ENCODE results near the gene NCAPG2. TPM values are rescaled to one million over a fixed set of nuclear protein-coding genes. Genes with fewer than 3 reads are reported as not detected.

Gene NCAPG2
- total RNA-seq, 1 experiment from 2014 or later, result 99.5 TPM

DNA sequence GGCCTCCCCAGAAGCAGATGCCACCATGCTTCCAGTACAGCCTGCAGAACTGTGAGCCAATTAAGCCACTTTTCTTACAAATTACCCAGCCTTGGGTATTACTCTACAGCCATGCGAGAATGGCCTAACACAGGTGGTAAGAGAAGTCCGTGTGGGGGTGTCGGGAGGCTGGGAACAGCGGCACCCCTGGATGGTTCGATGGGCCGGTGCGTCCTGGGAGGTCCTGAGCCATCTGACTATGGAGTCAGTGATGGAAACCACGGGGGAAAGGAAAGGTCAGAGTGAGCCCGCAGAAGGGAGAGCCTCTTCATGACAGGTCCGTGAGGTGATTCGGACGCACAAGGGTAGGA lies 114.4 kb downstream of the NCAPG2 start:
- no peaks in the 10 kb centered on the region for H4K20me1 ChIP-seq (ENCODE audit: insufficient read depth)
- BruUV-seq (replicated peaks), result no TSS peak
- no peak overlapping the region for H3K4me2 ChIP-seq
- intact Hi-C loops (cut with micrococcal nuclease; ENCODE audit: unreplicated experiment), result no loop called here
- DNase-seq, result no peak
- H3K9me3 ChIP-seq (ENCODE audit: insufficient read depth, low read depth), result peaks cover 4% of the 10 kb centered on the region; the same call in 1 of the 2 replicates
- TF ChIP-seq, protein P1, sequence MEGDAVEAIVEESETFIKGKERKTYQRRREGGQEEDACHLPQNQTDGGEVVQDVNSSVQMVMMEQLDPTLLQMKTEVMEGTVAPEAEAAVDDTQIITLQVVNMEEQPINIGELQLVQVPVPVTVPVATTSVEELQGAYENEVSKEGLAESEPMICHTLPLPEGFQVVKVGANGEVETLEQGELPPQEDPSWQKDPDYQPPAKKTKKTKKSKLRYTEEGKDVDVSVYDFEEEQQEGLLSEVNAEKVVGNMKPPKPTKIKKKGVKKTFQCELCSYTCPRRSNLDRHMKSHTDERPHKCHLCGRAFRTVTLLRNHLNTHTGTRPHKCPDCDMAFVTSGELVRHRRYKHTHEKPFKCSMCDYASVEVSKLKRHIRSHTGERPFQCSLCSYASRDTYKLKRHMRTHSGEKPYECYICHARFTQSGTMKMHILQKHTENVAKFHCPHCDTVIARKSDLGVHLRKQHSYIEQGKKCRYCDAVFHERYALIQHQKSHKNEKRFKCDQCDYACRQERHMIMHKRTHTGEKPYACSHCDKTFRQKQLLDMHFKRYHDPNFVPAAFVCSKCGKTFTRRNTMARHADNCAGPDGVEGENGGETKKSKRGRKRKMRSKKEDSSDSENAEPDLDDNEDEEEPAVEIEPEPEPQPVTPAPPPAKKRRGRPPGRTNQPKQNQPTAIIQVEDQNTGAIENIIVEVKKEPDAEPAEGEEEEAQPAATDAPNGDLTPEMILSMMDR (conservative IDR thresholded peaks at IDR 0.05), result no peak
- no peak for TF ChIP-seq EZH2 (IDR thresholded peaks at IDR 0.05; ENCODE audit: low read depth)
- H3K9me2 ChIP-seq (ENCODE audit: insufficient read depth), result no peaks in the 10 kb centered on the region
- no peak overlapping the region for H3K4me3 ChIP-seq
- no peaks in the 10 kb centered on the region for H3K4me1 ChIP-seq (replicated peaks; ENCODE audit: insufficient read depth)
- no peaks in the 10 kb centered on the region for H3K79me2 ChIP-seq (ENCODE audit: low read depth)
- POLR2A ChIA-PET (ENCODE audit: unreplicated experiment), result no interaction called here
- no peak overlapping the region for H2AFZ ChIP-seq
- H3K27me3 ChIP-seq (ENCODE audit: insufficient read depth, low read depth), result peaks cover 49% of the 10 kb centered on the region
- no peak overlapping the region for H3K27ac ChIP-seq
- CTCF ChIA-PET, result no interaction called here
- no peaks in the 10 kb centered on the region for H3F3A ChIP-seq (ENCODE audit: insufficient read depth, low read depth)
- H3K36me3 ChIP-seq (ENCODE audit: low read depth), result no peaks in the 10 kb centered on the region

DNA sequence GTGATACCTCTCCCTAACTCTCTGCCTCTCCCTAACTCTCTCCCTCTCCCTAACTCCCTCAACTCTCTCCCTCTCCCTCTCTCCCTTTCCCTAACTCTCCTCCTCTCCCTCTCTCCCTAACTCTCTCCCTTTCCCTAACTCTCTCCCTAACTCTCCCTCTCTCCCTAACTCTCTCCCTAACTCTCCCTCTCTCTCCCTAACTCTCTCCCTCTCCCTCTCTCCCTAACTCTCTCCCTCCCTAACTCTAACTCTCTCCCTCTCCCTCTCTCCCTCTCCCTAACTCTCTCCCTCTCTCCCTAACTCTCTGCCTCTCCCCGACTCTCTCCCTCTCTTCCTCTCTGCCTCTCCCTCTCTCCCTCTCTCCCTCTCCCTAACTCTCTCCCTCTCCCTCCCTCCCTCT lies 115.0 kb downstream of the NCAPG2 start:
- Histone ChIP-seq H3K9me2 (ENCODE audit: insufficient read depth) (no peaks in the 10 kb centered on the region), H3K4me3 (no peak overlapping the region), H3K4me2 (no peak overlapping the region), H3K36me3 (ENCODE audit: low read depth) (no peaks in the 10 kb centered on the region), H3K9me3 (ENCODE audit: insufficient read depth, low read depth) (peaks cover 4% of the 10 kb centered on the region; the same call in 1 of the 2 replicates), H3K27ac (no peak overlapping the region), H4K20me1 (ENCODE audit: insufficient read depth) (no peaks in the 10 kb centered on the region), H3K79me2 (ENCODE audit: low read depth) (no peaks in the 10 kb centered on the region), H3F3A (ENCODE audit: insufficient read depth, low read depth) (no peaks in the 10 kb centered on the region), H2AFZ (no peak overlapping the region), H3K27me3 (ENCODE audit: insufficient read depth, low read depth) (peaks cover 54% of the 10 kb centered on the region), H3K4me1 (replicated peaks; ENCODE audit: insufficient read depth) (no peaks in the 10 kb centered on the region)
- BruUV-seq (replicated peaks), result no TSS peak
- DNase-seq, result no peak
- intact Hi-C loops (cut with micrococcal nuclease; ENCODE audit: unreplicated experiment), result no loop called here
- ChIA-PET POLR2A (ENCODE audit: unreplicated experiment) (no interaction called here), CTCF (interaction anchor here (0.5 kb wide), 1 partner anchor 122 kb away, joined by 3 read pairs; no protein-coding TSS in a partner anchor)
- TF ChIP-seq, protein P1 (conservative IDR thresholded peaks at IDR 0.05), result no peak
- no peak for TF ChIP-seq EZH2 (IDR thresholded peaks at IDR 0.05; ENCODE audit: low read depth)

DNA sequence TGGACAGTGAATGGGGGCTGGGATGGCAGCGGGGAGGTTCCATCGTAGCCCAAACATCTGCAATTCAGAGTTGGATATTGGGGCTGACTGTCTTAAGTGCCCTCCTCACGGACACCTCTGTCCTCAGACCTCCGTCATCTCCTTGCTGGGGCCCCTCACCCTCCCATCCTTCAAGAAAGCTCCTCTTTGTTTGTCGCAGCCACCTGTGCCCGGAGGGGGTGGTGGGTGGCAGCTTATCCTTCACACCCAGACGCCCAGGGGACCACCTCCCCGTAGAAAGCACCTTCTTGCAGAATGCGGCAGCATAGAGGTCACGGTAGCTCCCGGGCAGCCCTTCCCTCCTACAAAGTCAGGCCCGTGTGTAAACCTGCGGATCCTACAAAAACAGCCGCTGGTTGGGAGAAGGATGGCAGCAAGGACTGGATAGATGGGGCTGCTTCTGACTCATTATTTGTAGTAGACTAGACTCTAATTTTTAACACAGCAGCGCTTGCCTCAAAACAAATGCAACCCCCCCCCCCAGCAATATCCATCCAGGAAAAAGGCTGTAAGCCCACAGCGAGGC lies 115.6 kb downstream of the NCAPG2 start:
- Histone ChIP-seq H3K36me3 (ENCODE audit: low read depth) (no peaks in the 10 kb centered on the region), H3K4me3 (no peak overlapping the region), H3F3A (ENCODE audit: insufficient read depth, low read depth) (no peaks in the 10 kb centered on the region), H3K9me2 (ENCODE audit: insufficient read depth) (no peaks in the 10 kb centered on the region), H4K20me1 (ENCODE audit: insufficient read depth) (no peaks in the 10 kb centered on the region), H3K4me1 (replicated peaks; ENCODE audit: insufficient read depth) (no peaks in the 10 kb centered on the region), H3K27me3 (ENCODE audit: insufficient read depth, low read depth) (peaks cover 61% of the 10 kb centered on the region), H3K27ac (no peak overlapping the region), H3K9me3 (ENCODE audit: insufficient read depth, low read depth) (no peaks in the 10 kb centered on the region), H3K79me2 (ENCODE audit: low read depth) (no peaks in the 10 kb centered on the region), H3K4me2 (no peak overlapping the region), H2AFZ (no peak overlapping the region)
- intact Hi-C loops (cut with micrococcal nuclease; ENCODE audit: unreplicated experiment), result no loop called here
- no peak for DNase-seq
- no TSS peak for BruUV-seq (replicated peaks)
- ChIA-PET POLR2A (ENCODE audit: unreplicated experiment) (no interaction called here), CTCF (interaction anchor here (0.5 kb wide), 1 partner anchor 122 kb away, joined by 3 read pairs; no protein-coding TSS in a partner anchor)
- TF ChIP-seq, protein P1 (conservative IDR thresholded peaks at IDR 0.05), result no peak
